HFF-Myc (cell line): ENCODE data around the gene CIAO2B.

Source experiments
- DNase-seq: peaks from one replicate; pipeline ENCODE4 v3.0.0-alpha.2; 2011; ENCODE audit warnings: low read depth; ENCODE audit errors: extremely low read depth
- H3K4me3 ChIP-seq: replicated peaks from 2 replicates; pipeline ENCODE4 v1.5.1; 2011; ENCODE audit warnings: low read depth, mild to moderate bottlenecking, control low read depth, low read length
- TF ChIP-seq, protein P1 (sequence below): IDR thresholded peaks from 2 replicates; pipeline ENCODE4 v1.5.1; 2012; ENCODE audit warnings: mild to moderate bottlenecking, low read depth, low read length, control low read depth; ENCODE audit errors: missing control alignments

CIAO2B gene

DNA sequence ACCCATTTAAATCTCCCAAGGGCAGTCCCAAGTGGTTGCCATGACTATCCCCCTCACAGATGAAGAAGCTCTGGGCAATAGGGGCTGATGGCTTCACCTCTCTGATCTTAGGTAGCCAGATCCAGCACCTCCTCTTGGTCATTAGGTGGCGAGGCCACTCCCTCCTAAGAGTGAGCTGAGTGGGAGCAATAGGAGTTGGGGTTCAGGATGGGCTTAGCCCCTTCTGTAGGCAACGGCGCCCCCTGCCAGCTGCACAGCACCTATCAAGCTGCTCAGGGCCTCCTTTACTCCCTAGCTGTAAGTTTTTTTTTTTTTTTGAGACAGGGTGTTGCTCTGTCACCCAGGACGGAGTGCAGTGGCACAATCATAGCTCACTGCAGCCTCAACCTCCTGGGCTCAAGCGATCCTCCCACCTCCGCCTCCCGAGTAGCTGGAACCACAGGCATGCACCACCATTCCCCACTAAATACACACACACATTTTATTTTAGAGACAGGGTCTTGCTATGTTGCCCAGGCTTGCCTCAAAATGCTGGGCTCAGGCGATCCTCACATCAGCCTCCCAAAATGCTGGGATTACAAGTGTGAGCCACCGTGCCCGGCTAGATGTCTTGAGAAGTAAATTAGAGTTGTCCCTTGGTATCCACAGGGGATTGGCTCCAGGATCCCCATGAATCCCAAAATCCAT is 5.4 kb downstream of the CIAO2B start:
- no peak for DNase-seq
- H3K4me3 ChIP-seq, result no peak overlapping the region
- TF ChIP-seq, protein P1, sequence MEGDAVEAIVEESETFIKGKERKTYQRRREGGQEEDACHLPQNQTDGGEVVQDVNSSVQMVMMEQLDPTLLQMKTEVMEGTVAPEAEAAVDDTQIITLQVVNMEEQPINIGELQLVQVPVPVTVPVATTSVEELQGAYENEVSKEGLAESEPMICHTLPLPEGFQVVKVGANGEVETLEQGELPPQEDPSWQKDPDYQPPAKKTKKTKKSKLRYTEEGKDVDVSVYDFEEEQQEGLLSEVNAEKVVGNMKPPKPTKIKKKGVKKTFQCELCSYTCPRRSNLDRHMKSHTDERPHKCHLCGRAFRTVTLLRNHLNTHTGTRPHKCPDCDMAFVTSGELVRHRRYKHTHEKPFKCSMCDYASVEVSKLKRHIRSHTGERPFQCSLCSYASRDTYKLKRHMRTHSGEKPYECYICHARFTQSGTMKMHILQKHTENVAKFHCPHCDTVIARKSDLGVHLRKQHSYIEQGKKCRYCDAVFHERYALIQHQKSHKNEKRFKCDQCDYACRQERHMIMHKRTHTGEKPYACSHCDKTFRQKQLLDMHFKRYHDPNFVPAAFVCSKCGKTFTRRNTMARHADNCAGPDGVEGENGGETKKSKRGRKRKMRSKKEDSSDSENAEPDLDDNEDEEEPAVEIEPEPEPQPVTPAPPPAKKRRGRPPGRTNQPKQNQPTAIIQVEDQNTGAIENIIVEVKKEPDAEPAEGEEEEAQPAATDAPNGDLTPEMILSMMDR, result peak; percentile 46

DNA sequence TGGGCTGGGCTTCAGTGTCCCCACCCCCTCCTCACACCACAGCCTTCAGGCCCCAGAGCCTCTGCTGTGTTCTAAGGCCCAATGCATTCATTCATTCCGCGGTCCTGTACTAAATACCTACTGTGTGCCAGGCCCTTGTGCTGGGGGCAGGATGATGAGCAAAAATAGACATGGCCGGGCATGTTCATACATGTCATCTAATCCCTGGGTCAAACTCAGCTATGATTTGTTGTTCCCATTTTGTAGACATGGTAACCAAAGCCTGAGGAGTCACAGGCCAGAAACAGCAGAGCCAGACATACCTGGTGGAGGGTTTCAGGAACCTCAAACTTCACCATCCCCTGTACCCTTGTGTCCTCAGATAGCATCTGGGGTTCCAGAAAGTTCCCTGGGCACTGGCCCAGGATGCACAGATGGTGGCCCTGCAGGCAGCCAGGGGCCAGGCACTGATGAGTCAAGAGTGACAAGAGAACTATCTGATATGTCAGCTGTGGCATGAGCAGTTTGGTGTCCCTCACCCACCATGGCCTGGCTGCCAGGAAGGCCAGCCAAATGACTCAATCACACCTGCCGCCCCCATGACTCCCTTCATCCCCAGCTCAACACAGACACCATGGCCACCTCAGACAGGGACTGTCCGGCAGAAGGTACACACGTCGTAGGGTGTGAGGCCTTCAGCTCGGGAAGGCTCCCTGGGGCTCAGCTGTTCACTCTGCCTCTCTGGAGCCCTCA is 6.1 kb downstream of the CIAO2B start:
- TF ChIP-seq, protein P1, result no peak
- no peak overlapping the region for H3K4me3 ChIP-seq
- DNase-seq, result no peak

DNA sequence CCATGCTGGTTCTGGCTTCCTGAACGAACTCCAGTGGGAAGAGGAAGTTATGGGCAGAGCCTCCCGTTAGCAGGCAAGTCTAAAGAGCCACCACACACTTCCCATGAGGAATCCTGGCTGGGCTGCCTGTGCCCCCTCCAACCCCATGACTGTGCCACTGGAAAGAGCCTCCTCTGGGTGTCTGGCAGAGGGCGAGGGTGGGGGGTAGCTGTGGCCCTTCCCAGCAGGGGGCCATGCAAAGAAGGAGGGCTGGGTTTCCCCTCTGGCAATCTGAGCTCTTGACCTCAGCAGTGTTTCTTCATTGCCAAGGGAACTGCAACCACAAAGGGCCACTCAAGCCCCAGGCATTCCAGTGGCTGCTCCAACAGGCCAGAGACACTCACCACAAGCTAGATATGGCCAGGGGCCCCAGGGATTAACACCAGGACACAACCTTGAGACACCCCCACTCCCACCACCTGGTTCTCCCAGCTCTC is 7.2 kb downstream of the CIAO2B start:
- peak; percentile 61 for DNase-seq
- TF ChIP-seq, protein P1, result no peak
- H3K4me3 ChIP-seq, result no peak overlapping the region

DNA sequence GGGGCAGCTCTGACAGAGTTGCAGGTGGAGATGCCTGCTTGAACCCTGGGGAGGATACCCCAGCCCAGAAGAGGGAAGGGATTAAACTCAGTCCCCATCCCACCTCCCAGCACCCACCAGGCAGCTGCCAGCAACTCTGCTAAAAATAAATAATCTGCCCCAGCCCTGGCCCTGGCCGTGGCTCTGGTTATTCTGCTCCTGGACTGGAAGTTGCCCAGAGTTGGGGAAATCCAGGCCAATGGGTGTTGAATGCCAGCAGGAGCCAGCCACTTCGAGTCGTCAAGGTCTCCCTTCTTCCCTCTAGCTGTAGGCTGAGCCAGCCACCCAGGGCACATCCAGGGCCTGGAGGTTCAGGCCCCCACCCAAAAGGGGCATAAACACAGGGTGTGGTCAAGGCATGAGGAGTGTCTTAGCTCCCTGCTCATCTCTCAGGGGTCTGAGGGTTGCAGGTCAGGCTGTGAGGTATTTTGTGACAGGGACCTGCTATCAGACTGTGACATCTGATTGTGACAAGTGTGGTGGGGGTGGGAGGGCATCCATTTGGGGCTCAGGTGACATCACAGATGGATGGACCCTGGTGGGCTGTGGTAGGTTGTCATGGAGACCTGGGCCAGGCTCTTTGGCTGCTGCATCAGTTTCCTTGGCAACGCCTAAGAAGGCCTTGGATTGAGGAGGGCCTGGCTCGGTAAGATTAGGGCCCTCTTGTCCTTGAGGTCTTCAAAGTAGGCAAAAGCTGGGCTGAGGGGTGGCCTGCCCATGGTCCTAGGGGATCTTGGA is 7.8 kb downstream of the CIAO2B start:
- DNase-seq, result no peak
- no peak overlapping the region for H3K4me3 ChIP-seq
- TF ChIP-seq, protein P1, result no peak

DNA sequence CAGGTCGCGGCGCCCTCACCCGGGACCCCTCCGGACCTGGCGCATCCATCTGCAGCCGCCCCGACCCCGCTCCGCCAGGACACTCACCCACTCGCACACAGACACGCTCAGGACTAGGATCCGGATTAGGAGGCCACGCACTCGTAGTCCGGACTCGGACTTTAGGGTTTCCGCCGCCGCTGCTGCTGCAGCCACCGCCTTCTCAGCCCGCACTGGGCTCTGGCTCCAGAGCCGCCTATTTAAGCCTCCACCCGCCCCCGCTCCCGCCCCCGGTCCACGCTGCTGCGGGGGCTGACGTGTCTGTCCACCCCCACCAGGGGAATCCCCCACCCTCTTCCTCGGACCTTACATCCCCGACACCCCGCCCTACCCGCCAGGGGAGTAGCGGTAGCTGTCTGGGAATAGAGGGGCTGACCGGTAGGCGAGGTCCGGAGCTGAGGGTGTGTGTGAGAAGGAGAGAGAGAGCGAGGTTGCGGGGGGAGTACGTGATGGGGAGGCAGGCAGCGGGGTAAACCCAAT is 8.8 kb downstream of the CIAO2B start, which contains the start of gene RRAD:
Gene RRAD (minus strand): TSS at position 214 of the 519 bp plus-strand sequence. CDS start 356 bp downstream, outside the sequence.
- TF ChIP-seq, protein P1, result no peak
- no peak for DNase-seq
- H3K4me3 ChIP-seq, result peak within 1 kb of the TSS; percentile 33

DNA sequence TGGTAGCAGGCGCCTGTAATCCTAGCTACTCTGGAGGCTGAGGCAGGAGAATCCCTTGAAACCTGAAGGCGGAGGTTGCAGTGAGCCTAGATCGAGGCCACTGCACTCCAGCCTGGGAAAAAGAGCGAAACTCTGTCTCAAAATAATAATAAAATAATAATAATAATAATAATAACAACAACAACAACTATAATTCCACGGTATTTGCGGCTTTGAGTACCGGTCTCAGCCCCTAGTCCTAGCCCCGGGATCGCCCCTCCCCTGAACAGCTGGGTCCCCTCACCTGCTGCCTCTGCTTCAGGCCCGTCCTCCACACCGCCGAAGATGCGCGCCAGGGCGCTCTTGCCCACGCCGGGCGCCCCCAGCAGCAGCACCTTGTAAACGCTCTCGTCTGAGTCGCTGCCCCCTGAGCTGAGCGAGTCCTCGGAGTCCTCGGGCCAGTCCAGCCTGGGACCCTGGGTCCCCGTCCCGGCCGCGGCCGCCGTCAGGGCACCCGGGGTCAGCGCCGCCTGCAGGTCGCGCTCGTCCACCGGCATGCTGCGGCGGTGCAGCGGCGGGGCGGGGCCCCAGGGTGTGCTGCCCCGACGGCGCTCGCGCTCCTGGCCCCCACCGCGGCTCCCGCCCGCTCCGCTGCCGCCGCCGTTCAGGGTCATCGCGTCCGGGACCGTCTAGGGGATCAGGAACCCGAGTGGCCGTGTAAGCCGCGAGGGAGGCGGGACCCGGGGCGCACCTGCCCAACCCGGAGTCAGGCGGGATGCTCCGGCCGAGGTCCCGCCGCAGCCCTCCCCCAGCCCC is 9.5 kb downstream of the CIAO2B start:
- TF ChIP-seq, protein P1, result no peak
- DNase-seq, result no peak
- peak overlapping the region; percentile 33 for H3K4me3 ChIP-seq
